Measurements from ENCODE around the gene NMNAT3.

Gene NMNAT3

GRCh38 chr3:139671863-139672646 lies 5.7 kb downstream of the NMNAT3 start:
- no peak for TF ChIP-seq CTCF (IDR thresholded peaks at IDR 0.05; ENCODE audit: low read depth, low read length, missing control alignments)
- H3K4me3 ChIP-seq (ENCODE audit: low read depth, low read length) = no peak overlapping the region
- no peak for DNase-seq (ENCODE audit: low read depth)
- in situ Hi-C loops (cut with HindIII; ENCODE audit: low sequenced_read_pairs) = no loop called here

- H3K4me3 ChIP-seq (ENCODE audit: low read depth, low read length) = no peak overlapping the region
- in situ Hi-C loops (cut with HindIII; ENCODE audit: low sequenced_read_pairs) = no loop called here
- TF ChIP-seq CTCF (IDR thresholded peaks at IDR 0.05; ENCODE audit: low read depth, low read length, missing control alignments) = no peak
- no peak for DNase-seq (ENCODE audit: low read depth)
Measured at GRCh38 chr3:139671107-139671506, 6.7 kb downstream of the NMNAT3 start.

- H3K4me3 ChIP-seq (ENCODE audit: low read depth, low read length) = no peak overlapping the region
- no peak for TF ChIP-seq CTCF (IDR thresholded peaks at IDR 0.05; ENCODE audit: low read depth, low read length, missing control alignments)
- in situ Hi-C loops (cut with HindIII; ENCODE audit: low sequenced_read_pairs) = no loop called here
- DNase-seq (ENCODE audit: low read depth) = no peak
Measured at GRCh38 chr3:139670196-139670595, 7.6 kb downstream of the NMNAT3 start.

GRCh38 chr3:139668332-139668731 lies 9.4 kb downstream of the NMNAT3 start:
- in situ Hi-C loops (cut with HindIII; ENCODE audit: low sequenced_read_pairs) = loop anchor here (5.0 kb wide), 1 partner anchor 71 kb away; no protein-coding TSS in a partner anchor
- H3K4me3 ChIP-seq (ENCODE audit: low read depth, low read length) = no peak overlapping the region
- no peak for TF ChIP-seq CTCF (IDR thresholded peaks at IDR 0.05; ENCODE audit: low read depth, low read length, missing control alignments)
- DNase-seq (ENCODE audit: low read depth) = no peak

- in situ Hi-C loops (cut with HindIII; ENCODE audit: low sequenced_read_pairs) = loop anchor here (5.0 kb wide), 1 partner anchor 68 kb away; no protein-coding TSS in a partner anchor
Measured at GRCh38 chr3:139664958-139665357, 12.8 kb downstream of the NMNAT3 start.

GRCh38 chr3:139660269-139660668 lies 17.5 kb downstream of the NMNAT3 start:
- in situ Hi-C loops (cut with HindIII; ENCODE audit: low sequenced_read_pairs) = no loop called here

More at GRCh38 chr3:139664958-139665357, 12.8 kb downstream of the NMNAT3 start:
- TF ChIP-seq CTCF (IDR thresholded peaks at IDR 0.05; ENCODE audit: low read depth, low read length, missing control alignments) = no peak
- no peak overlapping the region for H3K4me3 ChIP-seq (ENCODE audit: low read depth, low read length)
- no peak for DNase-seq (ENCODE audit: low read depth)

More at GRCh38 chr3:139660269-139660668, 17.5 kb downstream of the NMNAT3 start:
- no peak overlapping the region for H3K4me3 ChIP-seq (ENCODE audit: low read depth, low read length)
- TF ChIP-seq CTCF (IDR thresholded peaks at IDR 0.05; ENCODE audit: low read depth, low read length, missing control alignments) = no peak
- DNase-seq (ENCODE audit: low read depth) = no peak
